Kidney (tissue), 14 donors: ENCODE data around the gene FCHO1. TPM values are rescaled to one million over a fixed set of nuclear protein-coding genes. Genes with fewer than 3 reads are reported as not detected.

Experiments
- DNase-seq, 5 donors: peaks; one replicate each; pipeline ENCODE4 v3.0.0-alpha.2; 2013 to 2020
- FAIRE-seq: peaks from 2 replicates; lab custom pipeline; 2012; peaks lifted over from hg19 to GRCh38; lab: Jason Lieb, UNC
- H3K27ac ChIP-seq, 2 donors: one replicate each; pipeline ENCODE4 v1.7.0; 2013; ENCODE audit warnings: low read depth in 2 of 2, low read length in 2 of 2, inconsistent platforms in 1 of 2
- H3K27me3 ChIP-seq: one replicate; pipeline ENCODE4 v1.7.1; 2013; ENCODE audit warnings: low read length, inconsistent platforms; ENCODE audit not compliant: control insufficient read depth, insufficient read depth
- H3K36me3 ChIP-seq, 3 donors: one replicate each; pipeline versions ENCODE4 v1.7.0 to v1.7.1; 2013; ENCODE audit warnings: low read length in 3 of 3, control low read depth in 1 of 3, inconsistent platforms in 1 of 3; ENCODE audit not compliant: insufficient read depth in 3 of 3, control insufficient read depth in 2 of 3
- H3K4me1 ChIP-seq, 3 donors: one replicate each; pipeline versions ENCODE4 v1.7.0 to v1.7.1; 2013; ENCODE audit warnings: low read length in 3 of 3, inconsistent platforms in 1 of 3, low read depth in 1 of 3; ENCODE audit not compliant: control insufficient read depth in 2 of 3, insufficient read depth in 2 of 3
- H3K4me3 ChIP-seq, 3 donors: one replicate each; pipeline versions ENCODE4 v1.7.0 to v1.8.1; 2013; ENCODE audit warnings: low read length in 3 of 3, control low read depth in 1 of 3, inconsistent platforms in 1 of 3
- H3K9ac ChIP-seq, 3 donors: one replicate each; pipeline versions ENCODE4 v1.7.0 to v1.7.1; 2013; ENCODE audit warnings: low read length in 3 of 3, control low read depth in 1 of 3, inconsistent platforms in 1 of 3
- H3K9me3 ChIP-seq, 3 donors: one replicate each; pipeline versions ENCODE4 v1.7.0 to v1.7.1; 2013; ENCODE audit warnings: low read length in 3 of 3, control low read depth in 1 of 3, inconsistent platforms in 1 of 3; ENCODE audit not compliant: control insufficient read depth in 2 of 3, insufficient read depth in 1 of 3
- intact Hi-C: fragments of 100-400 bp; cut with DNase I; formaldehyde crosslinking; loops from one replicate; pipeline ENCODE4 v1.11.1; 2022
- polyA plus RNA-seq: library from polyadenylated mRNA; stranded (reverse); fragments of 350-450 nt; fragmentation: Illumina TruSeq; extraction: RNeasy Lipid Tissue Mini Kit (QIAGEN cat#74804); gene quantifications from one replicate; pipeline ENCODE4 v1.2.3, GENCODE V29; 2014; ENCODE audit warnings: low read depth, low replicate concordance; ENCODE audit not compliant: insufficient read depth
- total RNA-seq: library from RNA; stranded (reverse); fragmentation: NEBNext Ultra II Directional; extraction: Animal tissue kit (Norgen Biotek cat#: 25700); gene quantifications from one replicate; pipeline ENCODE4 v1.2.1, GENCODE V29; 2021
- TF ChIP-seq, protein P1 (sequence below): IDR thresholded peaks from 3 replicates; pipeline ENCODE4 v1.5.1; 2012; ENCODE audit warnings: mild to moderate bottlenecking, moderate library complexity, borderline replicate concordance; ENCODE audit not compliant: insufficient read depth; ENCODE audit errors: extremely low read depth
- donor health status: control.
- donor health status: control.
- donor health status: control.
- donor health status: control.
- donor health status: control.
- donor health status: DM: yes; HTN: yes; CAD: no.
- donor health status: Normal renal cell carcinoma (clear cell type).

FCHO1 gene
- total and polyA plus RNA-seq, 2 donors from 2014 or later: 0.52 to 5.9 TPM

DNA sequence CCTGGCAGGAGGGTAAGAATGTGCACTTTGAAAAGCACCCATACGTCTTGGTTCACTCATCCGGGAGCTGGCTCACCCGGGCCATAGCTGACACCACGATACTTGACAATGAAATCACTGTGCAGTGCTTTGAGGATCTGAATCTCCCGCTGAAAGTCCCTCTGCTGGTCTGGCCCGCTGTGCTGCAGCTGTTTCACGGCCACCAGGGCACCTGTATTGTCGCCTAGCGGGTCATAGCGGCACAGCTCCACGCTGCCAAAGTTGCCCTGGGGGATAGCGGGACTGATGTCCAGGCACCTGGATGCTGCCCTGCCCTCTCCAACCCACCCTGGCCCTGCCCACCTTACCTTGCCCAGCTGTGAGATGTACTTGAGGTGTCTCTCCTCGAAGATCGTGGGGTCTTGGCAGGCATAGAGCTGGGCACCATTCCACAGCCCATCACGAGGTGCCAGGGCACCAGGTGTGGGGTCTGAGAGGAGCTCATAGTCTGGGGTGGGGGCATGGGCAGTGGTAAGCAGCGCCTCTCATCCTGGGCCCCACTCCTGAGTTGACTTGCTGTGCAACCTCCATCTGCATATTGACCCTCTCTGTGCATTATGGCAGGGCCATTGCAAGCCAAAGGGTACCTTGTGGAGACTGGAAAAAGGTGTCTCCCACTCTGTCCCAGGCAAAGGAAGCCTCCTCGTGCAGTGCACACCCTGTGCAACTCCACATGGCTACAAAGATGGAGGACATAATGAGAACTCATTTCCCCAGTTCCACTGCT lies 81.3 kb downstream of the FCHO1 start:
- no peak for DNase-seq

DNA sequence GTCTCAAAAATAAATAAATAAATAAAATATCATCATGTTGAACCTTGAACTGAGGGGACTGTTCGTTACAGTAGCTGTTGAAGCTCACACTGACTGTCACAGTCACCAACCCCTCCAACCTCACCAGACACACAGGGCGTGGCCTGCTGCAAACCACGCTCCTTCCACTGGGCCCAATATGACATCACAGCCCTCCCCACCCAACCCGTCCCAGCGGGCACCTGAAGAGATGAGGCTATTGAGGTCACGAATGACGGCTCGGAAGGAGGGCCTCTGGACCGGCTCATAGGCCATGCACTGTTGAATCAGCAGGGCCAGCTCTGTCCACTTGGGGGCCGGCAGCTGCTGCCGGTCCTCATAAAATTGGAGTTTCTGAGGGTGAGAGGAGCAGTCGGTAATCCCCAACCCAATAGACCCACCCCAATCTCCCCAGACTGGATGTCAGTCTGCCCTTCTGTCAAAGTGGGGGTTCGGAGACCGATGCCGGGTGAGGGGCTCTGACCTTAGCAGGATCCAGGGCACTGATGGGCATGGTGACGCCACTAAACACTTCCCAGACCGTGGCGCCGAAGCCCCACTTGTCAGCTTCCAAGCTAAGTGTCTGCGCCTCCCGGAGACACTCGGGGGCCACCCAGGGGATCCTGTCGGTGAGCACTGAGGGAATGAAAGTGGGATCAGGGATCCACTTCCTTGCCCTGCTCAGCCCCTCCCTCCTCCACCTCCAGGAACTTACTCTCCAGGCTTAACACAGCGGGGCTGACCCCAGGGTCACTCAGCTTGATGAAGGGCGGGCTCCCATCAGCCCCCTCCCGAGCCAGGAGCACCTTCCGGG lies 83.3 kb downstream of the FCHO1 start:
- Histone ChIP-seq H3K9ac (no peak overlapping the region), H3K27ac (no peak overlapping the region), H3K9me3 (no peaks in the 10 kb centered on the region), H3K27me3 (no peaks in the 10 kb centered on the region), H3K4me3 (no peak overlapping the region), H3K36me3 (no peaks in the 10 kb centered on the region), H3K4me1 (no peaks in the 10 kb centered on the region)
- TF ChIP-seq, protein P1, sequence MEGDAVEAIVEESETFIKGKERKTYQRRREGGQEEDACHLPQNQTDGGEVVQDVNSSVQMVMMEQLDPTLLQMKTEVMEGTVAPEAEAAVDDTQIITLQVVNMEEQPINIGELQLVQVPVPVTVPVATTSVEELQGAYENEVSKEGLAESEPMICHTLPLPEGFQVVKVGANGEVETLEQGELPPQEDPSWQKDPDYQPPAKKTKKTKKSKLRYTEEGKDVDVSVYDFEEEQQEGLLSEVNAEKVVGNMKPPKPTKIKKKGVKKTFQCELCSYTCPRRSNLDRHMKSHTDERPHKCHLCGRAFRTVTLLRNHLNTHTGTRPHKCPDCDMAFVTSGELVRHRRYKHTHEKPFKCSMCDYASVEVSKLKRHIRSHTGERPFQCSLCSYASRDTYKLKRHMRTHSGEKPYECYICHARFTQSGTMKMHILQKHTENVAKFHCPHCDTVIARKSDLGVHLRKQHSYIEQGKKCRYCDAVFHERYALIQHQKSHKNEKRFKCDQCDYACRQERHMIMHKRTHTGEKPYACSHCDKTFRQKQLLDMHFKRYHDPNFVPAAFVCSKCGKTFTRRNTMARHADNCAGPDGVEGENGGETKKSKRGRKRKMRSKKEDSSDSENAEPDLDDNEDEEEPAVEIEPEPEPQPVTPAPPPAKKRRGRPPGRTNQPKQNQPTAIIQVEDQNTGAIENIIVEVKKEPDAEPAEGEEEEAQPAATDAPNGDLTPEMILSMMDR: no peak
- intact Hi-C loops: no loop called here
- no peak for DNase-seq
- FAIRE-seq: no peak

More for the DNA sequence above, 81.3 kb downstream of the FCHO1 start:
- H3K4me1 ChIP-seq: no peaks in the 10 kb centered on the region
- H3K36me3 ChIP-seq: no peaks in the 10 kb centered on the region
- no peaks in the 10 kb centered on the region for H3K9me3 ChIP-seq
- no peak overlapping the region for H3K27ac ChIP-seq
- intact Hi-C loops: no loop called here
- H3K27me3 ChIP-seq: no peaks in the 10 kb centered on the region
- no peak overlapping the region for H3K4me3 ChIP-seq
- TF ChIP-seq, protein P1: no peak
- no peak for FAIRE-seq
- H3K9ac ChIP-seq: no peak overlapping the region

DNA sequence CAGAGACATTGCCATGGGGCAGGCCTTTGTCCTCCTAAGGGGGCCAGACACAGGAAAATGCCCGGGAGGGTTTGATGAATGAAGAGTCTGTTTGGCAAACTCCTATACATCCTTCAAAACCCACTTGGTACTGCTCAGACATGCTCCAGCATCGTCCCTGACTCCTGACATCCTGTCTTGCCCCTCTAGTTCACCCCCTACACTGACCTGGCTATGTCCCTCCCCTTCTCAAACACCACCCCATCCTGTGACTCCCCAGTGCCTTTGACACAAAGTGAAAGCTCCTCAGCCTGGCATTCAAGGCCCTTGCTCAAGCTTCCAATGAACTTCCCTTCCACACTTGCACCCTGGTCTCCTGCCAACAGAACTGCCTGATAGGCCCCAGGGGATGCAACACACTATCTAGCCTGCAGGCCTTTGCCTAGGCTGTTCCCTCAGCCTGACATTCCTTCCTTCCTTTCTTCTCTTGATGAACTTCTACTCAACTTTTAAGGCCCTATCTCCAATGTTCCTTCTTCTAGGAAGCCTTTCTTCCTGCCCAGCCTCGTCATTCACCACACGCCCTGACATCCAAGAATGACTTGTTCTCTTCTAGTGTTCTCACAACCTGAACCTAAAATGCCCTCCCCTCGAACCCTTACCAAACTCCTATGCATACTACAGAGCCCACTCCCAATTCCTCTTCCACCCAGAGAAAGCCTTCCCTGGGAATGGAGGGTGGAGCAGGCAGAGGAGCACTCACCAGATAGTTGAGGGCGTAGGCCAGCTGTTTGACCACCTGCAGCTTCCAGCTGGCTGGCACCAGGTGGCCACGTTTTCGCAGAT lies 84.1 kb downstream of the FCHO1 start:
- H3K36me3 ChIP-seq: no peaks in the 10 kb centered on the region
- intact Hi-C loops: no loop called here
- FAIRE-seq: no peak

More for the DNA sequence above, 84.1 kb downstream of the FCHO1 start:
- TF ChIP-seq, protein P1: no peak
- no peak overlapping the region for H3K9ac ChIP-seq
- no peak overlapping the region for H3K27ac ChIP-seq
- DNase-seq: no peak
- H3K4me1 ChIP-seq: no peaks in the 10 kb centered on the region
- H3K27me3 ChIP-seq: no peaks in the 10 kb centered on the region
- H3K9me3 ChIP-seq: no peaks in the 10 kb centered on the region
- no peak overlapping the region for H3K4me3 ChIP-seq
